HepG2 (cell line): ENCODE results near the gene PRKCZ. TPM values are rescaled to one million over a fixed set of nuclear protein-coding genes. Genes with fewer than 3 reads are reported as not detected.

Experiments
- ATF2 ChIP-seq: sonication (generic); formaldehyde crosslinking; IDR thresholded peaks from 2 replicates; pipeline ENCODE4 v1.4.0; 2020; ENCODE audit warnings: missing genetic modification reagents
- BCLAF1 ChIP-seq: fragments of 450-650 bp; IDR thresholded peaks from 2 replicates; pipeline ENCODE4 v1.6.1; 2017; ENCODE audit warnings: mild to moderate bottlenecking
- CC2D1A ChIP-seq: sonication (generic); formaldehyde crosslinking; IDR thresholded peaks from 2 replicates; pipeline ENCODE4 v1.8.1; 2023; ENCODE audit warnings: mild to moderate bottlenecking, missing genetic modification reagents
- CENPX ChIP-seq: sonication (generic); formaldehyde crosslinking; IDR thresholded peaks from 2 replicates; pipeline ENCODE4 v1.9.0; 2021; ENCODE audit warnings: mild to moderate bottlenecking, missing genetic modification reagents, moderate library complexity
- CHCHD3 ChIP-seq: sonication (generic); formaldehyde crosslinking; IDR thresholded peaks from 2 replicates; pipeline ENCODE4 v1.8.0; 2022; ENCODE audit warnings: mild to moderate bottlenecking, missing genetic modification reagents, moderate library complexity
- FLYWCH1 ChIP-seq: sonication (generic); formaldehyde crosslinking; IDR thresholded peaks from 2 replicates; pipeline ENCODE4 v1.8.1; 2023; ENCODE audit warnings: mild to moderate bottlenecking, missing genetic modification reagents
- FOXK2 ChIP-seq: fragments of 450-650 bp; IDR thresholded peaks from 2 replicates; pipeline ENCODE4 v1.6.1; 2016
- HNRNPH1 ChIP-seq: fragments of 200-400 bp; formaldehyde crosslinking; optimal IDR thresholded peaks from 2 replicates; pipeline ENCODE3; 2017; ENCODE audit warnings: mild to moderate bottlenecking, low read depth, low read length
- KDM5B ChIP-seq: sonication (generic); formaldehyde crosslinking; IDR thresholded peaks from 2 replicates; pipeline ENCODE4 v1.4.0; 2020; ENCODE audit warnings: missing genetic modification reagents, mild to moderate bottlenecking, borderline replicate concordance
- KLF9 ChIP-seq: IDR thresholded peaks from 2 replicates; pipeline ENCODE4 v1.6.1; 2016; ENCODE audit warnings: low read depth
- MAX ChIP-seq: IDR thresholded peaks from 2 replicates; pipeline ENCODE4 v1.6.1; 2012; ENCODE audit warnings: inconsistent platforms
- MXD3 ChIP-seq: IDR thresholded peaks from 2 replicates; pipeline ENCODE4 v1.6.1; 2016; ENCODE audit warnings: mild to moderate bottlenecking, missing biosample characterization, missing genetic modification reagents
- MXI1 ChIP-seq: IDR thresholded peaks from 3 replicates; pipeline ENCODE4 v1.6.1; 2012; ENCODE audit warnings: low read depth, low read length, inconsistent platforms, borderline replicate concordance
- MYC ChIP-seq: sonication (generic); formaldehyde crosslinking; IDR thresholded peaks from 2 replicates; pipeline ENCODE4 v1.9.0; 2021; ENCODE audit warnings: missing genetic modification reagents, borderline replicate concordance
- PATZ1 ChIP-seq: sonication (generic); formaldehyde crosslinking; IDR thresholded peaks from 2 replicates; pipeline ENCODE4 v1.4.0; 2020; ENCODE audit warnings: missing genetic modification reagents
- RFX3 ChIP-seq: IDR thresholded peaks from 2 replicates; pipeline ENCODE4 v1.6.1; 2016; ENCODE audit warnings: missing biosample characterization, missing genetic modification reagents
- SAP130 ChIP-seq: IDR thresholded peaks from 2 replicates; pipeline ENCODE4 v1.6.1; 2016; ENCODE audit warnings: low read depth
- SKI ChIP-seq: fragments of 450-650 bp; IDR thresholded peaks from one replicate; pipeline ENCODE4 v1.6.1; 2018; ENCODE audit warnings: mild to moderate bottlenecking; ENCODE audit not compliant: partially characterized antibody
- SP5 ChIP-seq: IDR thresholded peaks from 2 replicates; pipeline ENCODE4 v1.6.1; 2016; ENCODE audit warnings: low read depth, borderline replicate concordance
- ZMYM3 ChIP-seq: sonication (generic); formaldehyde crosslinking; IDR thresholded peaks from 2 replicates; pipeline ENCODE4 v1.5.1; 2020; ENCODE audit warnings: mild to moderate bottlenecking, missing genetic modification reagents
- ZNF550 ChIP-seq: sonication (generic); formaldehyde crosslinking; IDR thresholded peaks from 2 replicates; pipeline ENCODE4 v1.4.0; 2020; ENCODE audit warnings: mild to moderate bottlenecking, missing genetic modification reagents, borderline replicate concordance
- ZNF580 ChIP-seq: IDR thresholded peaks from 2 replicates; pipeline ENCODE4 v1.6.1; 2016; ENCODE audit warnings: low read depth, borderline replicate concordance
- ZNF740 ChIP-seq: sonication (generic); formaldehyde crosslinking; IDR thresholded peaks from 2 replicates; pipeline ENCODE4 v1.4.0; 2020; ENCODE audit warnings: missing genetic modification reagents
- ZNF777 ChIP-seq: sonication (generic); formaldehyde crosslinking; IDR thresholded peaks from 2 replicates; pipeline ENCODE4 v1.4.0; 2020; ENCODE audit warnings: missing genetic modification reagents
- polyA plus RNA-seq, 8 experiments: library from polyadenylated mRNA; depleted of rRNA in 3 of 8; stranded (reverse) in 7 of 8; unstranded in 1 of 8; fragments of >200 nt; fragmentation: Illumina TruSeq in 4 of 8; extraction: Trizol in 4 of 8; gene quantifications; 2 replicates each; pipeline versions ENCODE4 v1.2.1 to v1.2.3, GENCODE V29; 2011 to 2016; ENCODE audit warnings: low read depth in 4 of 8, missing spikeins in 1 of 8, mixed read lengths in 1 of 8; ENCODE audit not compliant: insufficient read depth in 1 of 8
- total RNA-seq, 5 experiments: library from RNA; depleted of rRNA; stranded (reverse); fragments of >200 nt; fragmentation: Illumina TruSeq; extraction: Trizol; gene quantifications; 2 replicates each; pipeline ENCODE4 v1.2.3, GENCODE V29; 2016; ENCODE audit warnings: low read depth in 1 of 5

Gene PRKCZ
- total and polyA plus RNA-seq, 2 of the 13 experiments (the other 11 are each of a cell fraction or from before 2014, with no cell fraction given), result 34.7 to 85.2 TPM

GRCh38 chr1:2003541-2004131 lies 46.6 kb upstream of the PRKCZ start, which contains the start of gene CFAP74 (continued):
- TF ChIP-seq ATF2 (CRISPR knock-in tag) (no peak), KDM5B (peak; percentile 30; the same call in 1 of the 2 replicates), MXI1 (peak; percentile 63; the same call in 1 of the 3 replicates), PATZ1 (CRISPR knock-in tag) (peak; percentile 19; the same call in 1 of the 2 replicates), FOXK2 (peak; percentile 43; the same call in 1 of the 2 replicates), KLF9 (no peak), CHCHD3 (CRISPR knock-in tag) (no peak), ZMYM3 (no peak), FLYWCH1 (CRISPR knock-in tag) (no peak), ZNF550 (CRISPR knock-in tag) (no peak), ZNF580 (CRISPR knock-in tag) (0 out of 2 replicates have a peak, but pooled peaks have one; percentile 28), CC2D1A (CRISPR knock-in tag) (no peak), MXD3 (CRISPR knock-in tag) (peak; percentile 35; the same call in 1 of the 2 replicates), SAP130 (peak; percentile 58), BCLAF1 (no peak), MAX (peak; percentile 56), MYC (CRISPR knock-in tag) (0 out of 2 replicates have a peak, but pooled peaks have one; percentile 32), ZNF740 (no peak), SP5 (CRISPR knock-in tag) (peak; percentile 50; the same call in 1 of the 2 replicates), ZNF777 (CRISPR knock-in tag) (no peak), CENPX (CRISPR knock-in tag) (no peak), RFX3 (CRISPR knock-in tag) (peak; percentile 77), SKI (peak; percentile 30), HNRNPH1 (no peak)
